CD4-positive, alpha-beta memory T cell (primary cell): ENCODE measurements around the gene SCRG1. TPM values are rescaled to one million over a fixed set of nuclear protein-coding genes. Genes with fewer than 3 reads are reported as not detected.

Source experiments
- CTCF ChIA-PET: fragments of 350-600 bp; sonication (Branson Sonifier 250); formaldehyde crosslinking; loops from one replicate; lab custom pipeline; 2021; ENCODE audit warnings: inconsistent platforms; ENCODE audit not compliant: partially characterized antibody; lab: Charles Lee
- POLR2A ChIA-PET: fragments of 350-600 bp; sonication (Branson Sonifier 250); formaldehyde crosslinking; loops from one replicate; lab custom pipeline; 2021; ENCODE audit not compliant: partially characterized antibody; lab: Charles Lee
- DNase-seq, 5 donors: peaks; one replicate each; pipeline versions ENCODE4 v3.0.0 to v3.0.0-alpha.2; 2020 to 2022; ENCODE audit warnings: mixed read lengths in 1 of 5
- H3K27ac ChIP-seq: one replicate; pipeline ENCODE4 v1.7.0; 2013; ENCODE audit warnings: low read depth, low read length
- H3K27me3 ChIP-seq: 2 replicates; pipeline ENCODE4 v1.7.0; 2013; ENCODE audit warnings: mild to moderate bottlenecking, low read length, moderate library complexity; ENCODE audit not compliant: insufficient read depth
- H3K36me3 ChIP-seq: 2 replicates; pipeline ENCODE4 v1.7.0; 2013; ENCODE audit warnings: mild to moderate bottlenecking, low read length, moderate library complexity; ENCODE audit not compliant: insufficient read depth
- H3K4me1 ChIP-seq: 2 replicates; pipeline ENCODE4 v1.7.0; 2013; ENCODE audit warnings: mild to moderate bottlenecking, low read length, moderate library complexity; ENCODE audit not compliant: insufficient read depth
- H3K4me3 ChIP-seq, 2 donors: one replicate each; pipeline ENCODE4 v1.7.0; 2013; ENCODE audit warnings: low read length in 2 of 2, mild to moderate bottlenecking in 1 of 2
- H3K9me3 ChIP-seq, 2 donors: one replicate each; pipeline ENCODE4 v1.7.0; 2013; ENCODE audit warnings: low read length in 2 of 2, control low read depth in 1 of 2; ENCODE audit not compliant: control insufficient read depth in 1 of 2
- H3K27ac Mint-ChIP-seq, 7 donors: one replicate each; pipeline ENCODE4 v1.8.0; 2020 to 2021; ENCODE audit warnings: mixed read lengths in 7 of 7, mild to moderate bottlenecking in 6 of 7, inconsistent platforms in 3 of 7, moderate library complexity in 3 of 7
- H3K27me3 Mint-ChIP-seq, 2 donors: one replicate each; pipeline ENCODE4 v1.8.0; 2020 to 2021; ENCODE audit warnings: mixed read lengths in 2 of 2
- H3K36me3 Mint-ChIP-seq, 2 donors: one replicate each; pipeline ENCODE4 v1.8.0; 2020 to 2021; ENCODE audit warnings: mixed read lengths in 2 of 2, inconsistent platforms in 1 of 2, mild to moderate bottlenecking in 1 of 2
- H3K4me1 Mint-ChIP-seq, 4 donors: one replicate each; pipeline ENCODE4 v1.8.0; 2020 to 2021; ENCODE audit warnings: mixed read lengths in 4 of 4, mild to moderate bottlenecking in 1 of 4
- H3K4me3 Mint-ChIP-seq, 8 donors: one replicate each; pipeline ENCODE4 v1.8.0; 2020 to 2021; ENCODE audit warnings: mixed read lengths in 8 of 8, mild to moderate bottlenecking in 7 of 8, moderate library complexity in 6 of 8, inconsistent platforms in 3 of 8
- H3K9me3 Mint-ChIP-seq, 8 donors: one replicate each; pipeline ENCODE4 v1.8.0; 2020 to 2021; ENCODE audit warnings: mixed read lengths in 8 of 8, mild to moderate bottlenecking in 5 of 8, inconsistent platforms in 3 of 8, moderate library complexity in 1 of 8
- intact Hi-C: fragments of 100-400 bp; cut with micrococcal nuclease; formaldehyde crosslinking; loops from one replicate; pipeline ENCODE4 v1.15.1; 2023
- polyA plus RNA-seq, 2 donors: library from polyadenylated mRNA; unstranded; fragments of 300-500 nt; fragmentation: Illumina TruSeq; gene quantifications; one replicate each; pipeline ENCODE4 v1.2.3, GENCODE V29; 2021
- total RNA-seq, 2 experiments: library from RNA; stranded (reverse); gene quantifications; one replicate each; pipeline ENCODE4 v1.2.3, GENCODE V29; 2021

Gene SCRG1
- total and polyA plus RNA-seq, 4 experiments from 2014 or later: 0.16 TPM; not detected in 3

GRCh38 chr4:173420801-173421200 lies 21.9 kb upstream of the SCRG1 start:
- H3K4me3 Mint-ChIP-seq: peak overlapping the region in 1 of 8 donors; percentile 0
- H3K27me3 Mint-ChIP-seq: no peaks in the 10 kb centered on the region
- no peak overlapping the region for H3K27ac Mint-ChIP-seq
- H3K4me3 ChIP-seq: no peak overlapping the region
- peaks cover 16 to 21% (median 18%) of the 10 kb centered on the region in 4 donors for H3K4me1 Mint-ChIP-seq
- H3K4me1 ChIP-seq: peaks cover 15% of the 10 kb centered on the region
- no peaks in the 10 kb centered on the region for H3K36me3 Mint-ChIP-seq
- ChIA-PET POLR2A (interaction anchor here (1.0 to 1.8 kb wide), 6 partner anchors 50 to 99 kb away, joined by 3 to 7 read pairs (median 6); partner anchors contain the start of genes HMGB2 and SAP30), CTCF (interaction anchor here (0.7 to 14.5 kb wide), 47 partner anchors 10 to 899 kb away, joined by 3 to 295 read pairs (median 5); partner anchors contain the start of genes HMGB2 and SAP30)
- no peaks in the 10 kb centered on the region for H3K36me3 ChIP-seq
- no peak overlapping the region for H3K27ac ChIP-seq
- no peaks in the 10 kb centered on the region for H3K27me3 ChIP-seq
- DNase-seq: no peak
- intact Hi-C loops: loop anchor here (1.0 to 5.0 kb wide), 2 partner anchors 74 to 736 kb away; no protein-coding TSS in a partner anchor
- H3K9me3 Mint-ChIP-seq: no peaks in the 10 kb centered on the region
- no peaks in the 10 kb centered on the region for H3K9me3 ChIP-seq

- Mint-ChIP-seq H3K27ac (no peak overlapping the region), H3K36me3 (no peaks in the 10 kb centered on the region), H3K4me3 (peak overlapping the region in 1 of 8 donors; percentile 0), H3K27me3 (no peaks in the 10 kb centered on the region), H3K4me1 (peaks cover 11 to 16% (median 14%) of the 10 kb centered on the region in 4 donors), H3K9me3 (no peaks in the 10 kb centered on the region)
- CTCF ChIA-PET: interaction anchor here (0.7 to 14.5 kb wide), 47 partner anchors 9 to 900 kb away, joined by 3 to 295 read pairs (median 5); partner anchors contain the start of genes HMGB2 and SAP30
- Histone ChIP-seq H3K36me3 (no peaks in the 10 kb centered on the region), H3K9me3 (no peaks in the 10 kb centered on the region), H3K27me3 (no peaks in the 10 kb centered on the region), H3K4me3 (no peak overlapping the region), H3K27ac (no peak overlapping the region), H3K4me1 (peaks cover 10% of the 10 kb centered on the region)
- DNase-seq: peak in 4 of 5 donors; percentile 17 to 35 (median 26)
- POLR2A ChIA-PET: interaction anchor here (1.0 to 1.8 kb wide), 6 partner anchors 50 to 98 kb away, joined by 3 to 7 read pairs (median 6); partner anchors contain the start of genes HMGB2 and SAP30
- intact Hi-C loops: loop anchor here (1.0 to 5.0 kb wide), 2 partner anchors 74 to 737 kb away; no protein-coding TSS in a partner anchor
Measured at GRCh38 chr4:173420324-173420752, 21.4 kb upstream of the SCRG1 start.

GRCh38 chr4:173418639-173419038 lies 19.7 kb upstream of the SCRG1 start:
- no peaks in the 10 kb centered on the region for H3K27me3 ChIP-seq
- H3K27ac ChIP-seq: no peak overlapping the region
- no peak for DNase-seq
- ChIA-PET CTCF (interaction anchor here (0.8 to 14.5 kb wide), 28 partner anchors 9 to 408 kb away, joined by 3 to 295 read pairs (median 4); no protein-coding TSS in a partner anchor), POLR2A (no interaction called here)
- no peak overlapping the region for H3K4me3 ChIP-seq
- intact Hi-C loops: loop anchor here (5.0 kb wide), 1 partner anchor 46 kb away; the partner anchor contains the start of gene SAP30
- Mint-ChIP-seq H3K4me1 (peaks cover 4 to 8% (median 7%) of the 10 kb centered on the region in 4 donors), H3K4me3 (no peak overlapping the region), H3K9me3 (no peaks in the 10 kb centered on the region), H3K36me3 (no peaks in the 10 kb centered on the region), H3K27ac (no peak overlapping the region), H3K27me3 (no peaks in the 10 kb centered on the region)
- no peaks in the 10 kb centered on the region for H3K36me3 ChIP-seq
- H3K4me1 ChIP-seq: peaks cover 4% of the 10 kb centered on the region
- no peaks in the 10 kb centered on the region for H3K9me3 ChIP-seq

- H3K4me1 Mint-ChIP-seq: peaks cover 4 to 8% (median 7%) of the 10 kb centered on the region in 4 donors
- no peaks in the 10 kb centered on the region for H3K27me3 Mint-ChIP-seq
- no peaks in the 10 kb centered on the region for H3K36me3 Mint-ChIP-seq
- Histone ChIP-seq H3K27me3 (no peaks in the 10 kb centered on the region), H3K9me3 (no peaks in the 10 kb centered on the region), H3K4me3 (no peak overlapping the region), H3K4me1 (peaks cover 4% of the 10 kb centered on the region), H3K27ac (no peak overlapping the region), H3K36me3 (no peaks in the 10 kb centered on the region)
- ChIA-PET CTCF (interaction anchor here (0.7 to 14.5 kb wide), 23 partner anchors 9 to 405 kb away, joined by 3 to 295 read pairs (median 4); no protein-coding TSS in a partner anchor), POLR2A (no interaction called here)
- H3K9me3 Mint-ChIP-seq: no peaks in the 10 kb centered on the region
- no peak overlapping the region for H3K4me3 Mint-ChIP-seq
- intact Hi-C loops: loop anchor here (1.0 to 5.0 kb wide), 5 partner anchors 46 to 405 kb away; partner anchors contain the start of gene SAP30
- DNase-seq: no peak
- H3K27ac Mint-ChIP-seq: no peak overlapping the region
Measured at GRCh38 chr4:173417833-173418232, 18.9 kb upstream of the SCRG1 start.

GRCh38 chr4:173415885-173416653 lies 17.2 kb upstream of the SCRG1 start:
- Mint-ChIP-seq H3K27me3 (no peaks in the 10 kb centered on the region), H3K36me3 (no peaks in the 10 kb centered on the region), H3K4me3 (no peak overlapping the region), H3K9me3 (no peaks in the 10 kb centered on the region), H3K4me1 (peaks cover 4 to 7% (median 6%) of the 10 kb centered on the region in 4 donors), H3K27ac (peak overlapping the region in 1 of 7 donors; percentile 5)
- intact Hi-C loops: loop anchor here (2.0 to 5.0 kb wide), 2 partner anchors 44 to 391 kb away; partner anchors contain the start of gene SAP30
- POLR2A ChIA-PET: interaction anchor here (1.0 kb wide), 2 partner anchors 82 to 99 kb away, joined by 3 read pairs; no protein-coding TSS in a partner anchor
- Histone ChIP-seq H3K4me3 (no peak overlapping the region), H3K27me3 (no peaks in the 10 kb centered on the region), H3K27ac (no peak overlapping the region), H3K36me3 (no peaks in the 10 kb centered on the region), H3K9me3 (no peaks in the 10 kb centered on the region), H3K4me1 (peaks cover 4% of the 10 kb centered on the region)
- no peak for DNase-seq
- CTCF ChIA-PET: interaction anchor here (0.6 to 14.5 kb wide), 12 partner anchors 10 to 403 kb away, joined by 3 to 295 read pairs (median 4); no protein-coding TSS in a partner anchor

- no peak overlapping the region for H3K4me3 ChIP-seq
- H3K27me3 ChIP-seq: no peaks in the 10 kb centered on the region
- no peaks in the 10 kb centered on the region for H3K36me3 Mint-ChIP-seq
- H3K27ac Mint-ChIP-seq: no peak overlapping the region
- no peak overlapping the region for H3K4me3 Mint-ChIP-seq
- H3K27me3 Mint-ChIP-seq: no peaks in the 10 kb centered on the region
- no peaks in the 10 kb centered on the region for H3K4me1 Mint-ChIP-seq
- POLR2A ChIA-PET: no interaction called here
- CTCF ChIA-PET: interaction anchor here (0.8 to 14.5 kb wide), 6 partner anchors 9 to 129 kb away, joined by 3 to 295 read pairs (median 7); no protein-coding TSS in a partner anchor
- intact Hi-C loops: loop anchor here (5.0 kb wide), 1 partner anchor 43 kb away; the partner anchor contains the start of gene SAP30
- no peaks in the 10 kb centered on the region for H3K4me1 ChIP-seq
- H3K27ac ChIP-seq: no peak overlapping the region
- H3K36me3 ChIP-seq: no peaks in the 10 kb centered on the region
- DNase-seq: no peak
- H3K9me3 Mint-ChIP-seq: no peaks in the 10 kb centered on the region
- H3K9me3 ChIP-seq: no peaks in the 10 kb centered on the region
Measured at GRCh38 chr4:173415092-173415491, 16.2 kb upstream of the SCRG1 start.
